ENCODE measurements around the gene WDR33. TPM values are rescaled to one million over a fixed set of nuclear protein-coding genes. Genes with fewer than 3 reads are reported as not detected.
A peak's percentile ranks its signal among the peaks of the same experiment; 100 is the strongest.
"Not testable (repeated sequence)": the region's sequence is repeated elsewhere in the genome, so short reads cannot be mapped to it uniquely, and the experiment has no call there.

The WDR33 gene
- total and polyA plus RNA-seq, 2 of the 13 experiments (the other 11 are each of a cell fraction or from before 2014, with no cell fraction given), result 54.9 to 78.2 TPM

DNA sequence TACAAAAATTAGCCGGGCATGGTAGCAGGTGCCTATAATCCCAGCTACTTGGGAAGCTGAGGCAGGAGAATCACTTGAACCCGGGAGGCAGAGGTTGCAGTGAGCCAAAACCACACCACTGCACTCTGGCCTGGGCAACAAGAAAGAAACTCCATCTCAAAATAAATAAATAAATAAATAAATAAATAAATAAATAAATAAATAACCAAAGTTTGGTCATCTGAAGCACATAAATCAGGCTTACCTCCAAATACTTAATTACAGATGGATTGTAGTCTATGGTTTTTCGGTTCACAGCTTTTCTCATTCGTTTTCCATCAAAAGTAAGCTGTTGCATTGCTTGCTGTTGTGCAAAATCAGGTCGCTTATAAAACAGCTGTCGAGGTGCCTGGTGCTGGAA is 40.4 kb downstream of the WDR33 start:
- H4K20me1 ChIP-seq (ENCODE audit: insufficient read depth, low read length), result peaks cover 28% of the 10 kb centered on the region
- H2AFZ ChIP-seq (ENCODE audit: low read length); H3K4me2 ChIP-seq (ENCODE audit: low read depth, low read length); BruUV-seq (replicated peaks); H3K27me3 ChIP-seq (ENCODE audit: control insufficient read depth in 1 of 2, insufficient read depth in 2 of 2, low read length in 2 of 2); H3K9ac ChIP-seq (ENCODE audit: insufficient read depth, low read depth, low read length); in situ Hi-C loops (cut with HindIII; ENCODE audit: extremely low pct_ligation_motif_present, low pct_unique_long_range_greater_than_20kb); DNase-seq (ENCODE audit: low spot score); H3K27ac ChIP-seq (ENCODE audit: extremely low read length, insufficient read depth, low read length); intact Hi-C loops (cut with micrococcal nuclease; ENCODE audit: unreplicated experiment); ATAC-seq; FAIRE-seq; H3K4me1 ChIP-seq (ENCODE audit: insufficient read depth, low read length); POLR2A ChIA-PET; H3K4me3 ChIP-seq (replicated peaks in 1 of 3; ENCODE audit: insufficient read depth in 1 of 3, low read depth in 2 of 3, low read length in 3 of 3); H3K9me3 ChIP-seq (ENCODE audit: low read length); CTCF ChIA-PET (ENCODE audit: low intra/inter-chr PET ratio, low total read pairs): not testable (repeated sequence)
- 95% methylated on average over 6 of the region's 6 CpGs for WGBS (ENCODE audit: low lambda C conversion rate)
- peaks cover 51% of the 10 kb centered on the region for H3K79me2 ChIP-seq (ENCODE audit: insufficient read depth, low read length)
- H3K36me3 ChIP-seq (replicated peaks in 1 of 2; ENCODE audit: control insufficient read depth in 1 of 2, insufficient read depth in 2 of 2, low read length in 2 of 2), result peaks cover 6 to 46% of the 10 kb centered on the region in 2 experiments
- 0 out of 2 replicates have a peak, but pooled peaks have one; percentile 55 for TF ChIP-seq ZNF510 (CRISPR knock-in tag; IDR thresholded peaks at IDR 0.05; ENCODE audit: low read depth)

GRCh38 chr2:127769587-127769986 is 41.4 kb downstream of the WDR33 start:
- CTCF ChIA-PET (ENCODE audit: low intra/inter-chr PET ratio, low total read pairs), result no interaction called here
- TF ChIP-seq ZNF691 (CRISPR knock-in tag; IDR thresholded peaks at IDR 0.05; ENCODE audit: borderline replicate concordance, low read depth) (no peak), ZC3H4 (CRISPR knock-in tag; IDR thresholded peaks at IDR 0.05; ENCODE audit: borderline replicate concordance) (no peak), E2F2 (CRISPR knock-in tag; IDR thresholded peaks at IDR 0.05; ENCODE audit: borderline replicate concordance) (no peak), ZBTB1 (CRISPR knock-in tag; IDR thresholded peaks at IDR 0.05; ENCODE audit: borderline replicate concordance) (no peak), ZSCAN29 (CRISPR knock-in tag; conservative IDR thresholded peaks at IDR 0.05) (no peak), NFIB (CRISPR knock-in tag; IDR thresholded peaks at IDR 0.05; ENCODE audit: borderline replicate concordance) (no peak), ZFYVE20 (CRISPR knock-in tag; IDR thresholded peaks at IDR 0.05; ENCODE audit: borderline replicate concordance, low read depth) (no peak), ARNT2 (CRISPR knock-in tag; IDR thresholded peaks at IDR 0.05; ENCODE audit: low read depth) (no peak)
- TF ChIP-seq, protein P1, sequence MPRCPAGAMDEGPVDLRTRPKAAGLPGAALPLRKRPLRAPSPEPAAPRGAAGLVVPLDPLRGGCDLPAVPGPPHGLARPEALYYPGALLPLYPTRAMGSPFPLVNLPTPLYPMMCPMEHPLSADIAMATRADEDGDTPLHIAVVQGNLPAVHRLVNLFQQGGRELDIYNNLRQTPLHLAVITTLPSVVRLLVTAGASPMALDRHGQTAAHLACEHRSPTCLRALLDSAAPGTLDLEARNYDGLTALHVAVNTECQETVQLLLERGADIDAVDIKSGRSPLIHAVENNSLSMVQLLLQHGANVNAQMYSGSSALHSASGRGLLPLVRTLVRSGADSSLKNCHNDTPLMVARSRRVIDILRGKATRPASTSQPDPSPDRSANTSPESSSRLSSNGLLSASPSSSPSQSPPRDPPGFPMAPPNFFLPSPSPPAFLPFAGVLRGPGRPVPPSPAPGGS (CRISPR knock-in tag; IDR thresholded peaks at IDR 0.05), result no peak
- TF ChIP-seq, protein P2, sequence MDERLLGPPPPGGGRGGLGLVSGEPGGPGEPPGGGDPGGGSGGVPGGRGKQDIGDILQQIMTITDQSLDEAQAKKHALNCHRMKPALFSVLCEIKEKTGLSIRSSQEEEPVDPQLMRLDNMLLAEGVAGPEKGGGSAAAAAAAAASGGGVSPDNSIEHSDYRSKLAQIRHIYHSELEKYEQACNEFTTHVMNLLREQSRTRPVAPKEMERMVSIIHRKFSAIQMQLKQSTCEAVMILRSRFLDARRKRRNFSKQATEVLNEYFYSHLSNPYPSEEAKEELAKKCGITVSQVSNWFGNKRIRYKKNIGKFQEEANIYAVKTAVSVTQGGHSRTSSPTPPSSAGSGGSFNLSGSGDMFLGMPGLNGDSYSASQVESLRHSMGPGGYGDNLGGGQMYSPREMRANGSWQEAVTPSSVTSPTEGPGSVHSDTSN (CRISPR knock-in tag; IDR thresholded peaks at IDR 0.05), result no peak
- TF ChIP-seq, protein P3, sequence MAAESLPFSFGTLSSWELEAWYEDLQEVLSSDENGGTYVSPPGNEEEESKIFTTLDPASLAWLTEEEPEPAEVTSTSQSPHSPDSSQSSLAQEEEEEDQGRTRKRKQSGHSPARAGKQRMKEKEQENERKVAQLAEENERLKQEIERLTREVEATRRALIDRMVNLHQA (CRISPR knock-in tag; IDR thresholded peaks at IDR 0.05), result no peak

More at GRCh38 chr2:127769587-127769986, 41.4 kb downstream of the WDR33 start:
- intact Hi-C loops (cut with micrococcal nuclease; ENCODE audit: unreplicated experiment), result loop anchor here (5.0 kb wide), 1 partner anchor 38 kb away; no protein-coding TSS in a partner anchor
- ATAC-seq (no peak), DNase-seq (ENCODE audit: low spot score) (no peak), FAIRE-seq (no peak)
- peaks cover 42% of the 10 kb centered on the region for H3K79me2 ChIP-seq (ENCODE audit: insufficient read depth, low read length)
- in situ Hi-C loops (cut with HindIII; ENCODE audit: extremely low pct_ligation_motif_present, low pct_unique_long_range_greater_than_20kb), result no loop called here
- H3K9me3 ChIP-seq (ENCODE audit: low read length), result no peaks in the 10 kb centered on the region
- H4K20me1 ChIP-seq (ENCODE audit: insufficient read depth, low read length), result peaks cover 23% of the 10 kb centered on the region
- H3K36me3 ChIP-seq (replicated peaks in 1 of 2; ENCODE audit: control insufficient read depth in 1 of 2, insufficient read depth in 2 of 2, low read length in 2 of 2), result peaks cover 10 to 56% of the 10 kb centered on the region in 2 experiments
- no peak overlapping the region for H3K27ac ChIP-seq (ENCODE audit: extremely low read length, insufficient read depth, low read length)
- no peak overlapping the region for H3K9ac ChIP-seq (ENCODE audit: insufficient read depth, low read depth, low read length)
- WGBS (ENCODE audit: low lambda C conversion rate), result 94% methylated on average over 2 of the region's 2 CpGs
- peaks cover 6% of the 10 kb centered on the region for H3K4me1 ChIP-seq (ENCODE audit: insufficient read depth, low read length)
- BruUV-seq (replicated peaks), result no TSS peak
- POLR2A ChIA-PET, result no interaction called here
- H2AFZ ChIP-seq (ENCODE audit: low read length), result no peak overlapping the region
- H3K4me3 ChIP-seq (replicated peaks in 1 of 3; ENCODE audit: insufficient read depth in 1 of 3, low read depth in 2 of 3, low read length in 3 of 3), result no peak overlapping the region
- no peaks in the 10 kb centered on the region for H3K27me3 ChIP-seq (ENCODE audit: control insufficient read depth in 1 of 2, insufficient read depth in 2 of 2, low read length in 2 of 2)
- H3K4me2 ChIP-seq (ENCODE audit: low read depth, low read length), result no peak overlapping the region
